Measurements from ENCODE around the gene SPRY2.
"Not testable (repeated sequence)": the region's sequence is repeated elsewhere in the genome, so short reads cannot be mapped to it uniquely, and the experiment has no call there.

SPRY2 gene, protein sequence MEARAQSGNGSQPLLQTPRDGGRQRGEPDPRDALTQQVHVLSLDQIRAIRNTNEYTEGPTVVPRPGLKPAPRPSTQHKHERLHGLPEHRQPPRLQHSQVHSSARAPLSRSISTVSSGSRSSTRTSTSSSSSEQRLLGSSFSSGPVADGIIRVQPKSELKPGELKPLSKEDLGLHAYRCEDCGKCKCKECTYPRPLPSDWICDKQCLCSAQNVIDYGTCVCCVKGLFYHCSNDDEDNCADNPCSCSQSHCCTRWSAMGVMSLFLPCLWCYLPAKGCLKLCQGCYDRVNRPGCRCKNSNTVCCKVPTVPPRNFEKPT

DNA sequence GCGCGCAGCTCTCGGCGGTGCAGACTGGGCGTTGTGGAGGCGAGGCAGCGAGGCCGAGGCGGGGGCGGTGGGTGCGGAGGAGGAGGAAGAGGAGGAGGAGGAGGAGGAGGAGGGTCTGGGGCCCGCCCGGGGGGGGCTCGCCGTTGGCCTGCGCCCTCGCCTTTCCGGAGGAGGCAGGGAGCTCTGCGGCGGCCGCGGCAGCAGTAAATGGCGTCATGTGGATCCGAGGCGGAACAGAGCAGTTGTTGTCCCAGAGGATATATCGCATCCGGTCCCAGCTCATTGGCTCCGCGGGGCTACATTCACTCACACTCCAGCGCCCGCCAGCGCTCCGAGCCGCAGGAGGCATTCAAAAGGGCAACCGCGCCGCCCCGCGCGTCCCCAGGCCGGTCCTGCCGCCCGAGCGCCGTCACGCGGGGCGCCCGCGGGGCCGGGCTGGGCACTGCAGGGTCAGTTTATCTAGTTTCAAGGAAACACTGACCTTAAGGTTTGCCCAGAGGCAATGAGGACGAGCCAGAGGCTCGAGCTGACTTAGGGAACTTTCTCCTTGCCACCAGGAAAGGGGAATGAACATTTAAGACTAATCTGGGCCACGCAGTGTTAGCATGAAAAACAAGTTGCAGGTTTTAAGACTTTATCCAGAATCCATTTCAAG, at the start of gene SPRY2:
Gene SPRY2, minus strand, starts transcription at position 26 of the 655 bp plus-strand sequence. CDS start 3,421 bp downstream, outside the sequence.
- no peak for DNase-seq (ENCODE audit: low read depth)

DNA sequence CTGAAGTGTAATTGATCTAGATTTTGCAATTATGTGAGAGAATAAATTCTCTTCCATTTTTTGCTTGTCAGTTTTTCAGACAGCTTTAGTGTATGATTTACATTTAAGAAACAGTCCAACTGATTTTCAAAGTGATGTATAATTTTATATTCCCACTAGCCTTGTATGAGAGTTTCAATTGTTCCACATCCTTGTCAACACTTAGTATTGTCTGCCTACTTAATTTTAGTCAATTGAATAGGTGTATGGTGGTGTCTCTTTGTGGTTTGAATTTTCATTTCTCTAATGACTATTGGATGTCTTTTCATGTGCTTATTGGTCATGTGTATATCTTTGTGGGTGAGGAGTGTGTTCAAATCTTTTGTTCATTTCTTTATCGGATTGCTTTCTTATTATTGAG, 49.4 kb upstream of the SPRY2 start:
- no peak for DNase-seq (ENCODE audit: low read depth)

DNA sequence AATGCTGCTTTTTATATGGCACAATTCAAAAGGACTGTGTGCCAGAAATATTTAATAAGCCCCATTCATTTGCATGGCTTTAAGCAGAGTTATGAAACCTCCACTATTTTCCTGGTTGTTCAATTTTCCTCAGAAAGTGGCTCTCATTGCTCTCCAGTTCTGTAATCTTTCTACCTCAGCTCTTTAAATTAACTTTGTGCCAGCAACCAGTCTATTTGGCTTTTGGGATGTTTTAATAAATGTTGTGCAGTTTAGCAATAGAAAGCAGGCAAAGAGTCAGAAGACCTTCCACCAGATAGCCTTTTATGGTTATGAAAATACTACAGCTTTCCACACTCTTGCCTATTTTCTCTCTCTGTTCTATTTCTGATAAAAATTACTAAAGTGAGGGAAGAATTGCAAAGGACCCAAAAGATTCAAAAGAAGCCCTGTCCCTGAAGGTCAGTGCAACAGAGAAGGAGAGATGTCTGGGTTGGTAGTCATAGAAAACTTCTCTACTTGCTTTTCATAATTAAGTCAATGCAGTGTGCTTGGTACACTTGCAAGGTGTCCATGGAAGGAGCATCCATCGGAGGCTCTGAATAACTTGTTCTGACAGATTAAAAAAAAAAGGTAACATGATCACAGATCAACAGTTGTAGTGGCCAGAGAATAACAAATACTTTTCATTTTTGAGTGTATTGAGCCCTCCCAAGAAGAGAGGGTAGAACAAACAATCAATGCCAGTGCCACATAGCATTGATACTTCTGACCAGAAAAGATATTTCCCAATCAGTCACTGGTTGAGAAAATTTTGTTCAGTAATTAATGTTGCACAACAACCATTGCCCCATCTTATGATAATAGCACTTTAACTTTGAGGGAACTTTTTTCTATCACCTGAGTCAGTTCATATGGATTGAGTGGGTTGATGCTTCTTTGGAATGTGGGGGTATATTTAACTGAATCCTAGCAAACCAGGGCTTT, 48.4 kb upstream of the SPRY2 start:
- DNase-seq (ENCODE audit: low read depth) = no peak

DNA sequence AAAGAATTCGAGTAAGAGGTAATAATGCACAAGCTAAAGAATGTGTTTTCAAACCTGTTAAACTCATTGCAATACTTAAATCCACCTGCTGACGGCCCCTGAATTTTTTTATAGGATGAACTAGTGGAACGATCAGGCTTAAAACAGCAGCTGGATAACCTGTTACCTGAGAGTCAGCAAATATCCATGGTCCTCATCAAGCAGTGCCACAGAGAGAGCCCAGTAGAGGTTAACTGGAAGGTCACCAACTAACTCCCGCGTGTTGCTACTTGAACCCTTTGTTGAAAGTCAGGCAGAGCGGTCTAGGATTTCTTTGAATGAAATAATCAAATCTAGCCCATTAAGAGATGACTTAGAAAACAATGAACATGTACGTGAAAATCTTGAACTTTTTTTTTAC, 47.6 kb upstream of the SPRY2 start:
- no peak for DNase-seq (ENCODE audit: low read depth)

DNA sequence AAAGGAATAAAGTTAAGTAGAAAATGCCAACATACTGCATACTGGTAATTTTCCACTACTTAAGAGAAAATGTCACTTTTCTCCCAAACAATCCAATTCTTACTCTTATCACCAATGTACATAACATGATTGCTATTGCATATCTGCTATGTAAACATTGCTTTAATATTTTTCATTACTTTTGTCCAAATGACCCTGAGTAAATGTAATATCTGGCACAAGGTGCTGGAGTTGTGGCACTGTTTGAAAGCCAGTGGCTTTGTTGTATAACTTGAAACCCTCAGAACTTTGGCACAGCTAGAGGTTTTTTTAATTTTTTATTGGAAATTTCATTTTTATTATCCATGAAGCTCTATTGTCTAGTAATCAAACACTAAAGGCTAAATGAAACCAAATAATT, 45.7 kb upstream of the SPRY2 start:
- DNase-seq (ENCODE audit: low read depth) = no peak

DNA sequence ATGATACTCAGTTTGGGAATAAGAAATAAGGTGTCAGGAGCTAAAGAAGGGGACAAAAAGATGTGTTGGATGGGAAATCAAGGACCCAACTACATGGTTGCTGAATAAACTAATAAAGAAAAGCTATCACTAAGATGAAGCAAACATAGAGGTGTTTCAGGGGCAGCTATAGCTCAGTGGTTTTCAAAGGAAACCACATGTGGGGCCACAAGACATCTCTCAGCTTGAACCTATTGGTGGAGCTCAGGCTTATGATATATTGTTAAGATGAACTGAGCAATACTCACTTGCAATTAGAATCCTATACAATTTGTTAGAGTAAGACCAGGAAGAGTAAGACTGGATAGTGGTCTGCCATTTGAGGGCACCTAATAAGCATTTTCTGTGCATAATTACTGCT, 45.1 kb upstream of the SPRY2 start:
- DNase-seq (ENCODE audit: low read depth) = no peak

DNA sequence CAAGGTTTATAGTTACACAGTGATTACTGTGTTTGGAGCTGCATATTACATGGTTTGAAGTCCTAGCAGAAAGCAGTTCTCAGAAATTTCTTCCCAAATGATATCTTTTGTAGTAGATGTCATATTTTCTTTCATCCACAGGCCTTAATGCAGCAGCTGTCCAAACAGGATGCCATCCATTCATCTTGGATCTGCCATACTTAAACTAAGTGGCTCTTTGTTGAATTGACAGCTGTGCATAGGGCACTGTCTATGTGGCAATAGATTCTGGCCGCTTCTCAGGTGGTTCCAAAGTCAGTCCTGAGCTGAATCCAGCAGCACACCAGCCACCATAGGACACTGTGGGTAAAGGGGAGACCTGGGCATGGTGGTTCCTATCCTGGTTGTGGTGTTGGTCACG, 41.6 kb upstream of the SPRY2 start:
- DNase-seq (ENCODE audit: low read depth) = no peak

DNA sequence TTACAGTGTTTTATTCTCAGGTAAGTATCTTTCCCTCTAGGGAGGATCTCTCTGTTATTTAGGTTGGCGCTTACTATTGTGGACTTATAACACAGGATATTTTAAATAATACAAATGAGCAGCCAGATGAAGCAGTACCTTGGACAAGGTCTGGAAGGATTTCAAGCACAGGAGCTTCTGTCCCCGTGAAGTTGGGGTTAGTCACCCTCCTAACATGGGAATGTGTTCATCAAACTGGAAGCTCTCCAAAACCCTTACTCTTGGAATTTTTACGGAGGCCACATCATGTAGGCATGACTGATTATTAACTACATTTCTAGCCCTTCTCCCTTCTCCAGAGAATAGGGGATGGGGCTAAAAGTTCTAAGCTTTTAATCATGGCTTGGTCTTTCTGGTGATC, 38.3 kb upstream of the SPRY2 start:
- DNase-seq (ENCODE audit: low read depth) = no peak

DNA sequence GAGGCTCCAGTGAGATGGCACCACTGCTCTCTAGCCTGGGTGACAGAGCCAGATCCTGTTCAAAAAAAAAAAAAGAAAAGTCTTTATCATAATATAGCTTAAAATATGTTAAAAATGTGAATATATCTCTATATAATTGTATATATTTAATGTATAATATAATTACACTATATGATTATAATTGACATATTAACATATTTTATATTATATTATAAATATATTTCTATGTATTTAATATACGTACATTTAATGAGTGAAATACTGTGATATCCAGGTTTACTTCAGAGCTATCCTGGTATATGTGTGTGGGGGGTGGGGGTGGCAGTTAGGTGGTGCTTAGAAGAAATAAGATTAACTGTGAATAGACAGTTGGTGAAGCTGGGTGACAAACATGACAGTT, 35.6 kb upstream of the SPRY2 start:
- DNase-seq (ENCODE audit: low read depth) = no peak

DNA sequence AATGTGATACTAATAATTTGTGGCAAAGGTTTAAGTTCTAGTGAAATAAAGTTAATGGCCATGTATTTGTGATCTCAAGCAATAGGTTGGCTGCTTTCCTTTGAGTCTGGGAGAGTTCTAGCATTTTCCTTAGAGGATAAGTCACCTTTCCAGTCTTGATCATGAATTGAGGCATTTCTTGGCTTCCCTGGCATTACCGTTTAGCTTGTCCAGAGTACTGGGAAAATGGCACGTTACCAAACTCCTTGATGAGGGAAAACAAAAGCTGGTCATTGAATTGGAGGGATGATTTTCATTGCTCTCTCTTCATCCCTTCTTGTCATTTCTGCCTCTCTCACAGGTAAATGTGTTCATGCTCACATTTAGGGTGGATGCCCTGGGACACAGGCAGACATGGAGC, 34.0 kb upstream of the SPRY2 start:
- DNase-seq (ENCODE audit: low read depth) = no peak

DNA sequence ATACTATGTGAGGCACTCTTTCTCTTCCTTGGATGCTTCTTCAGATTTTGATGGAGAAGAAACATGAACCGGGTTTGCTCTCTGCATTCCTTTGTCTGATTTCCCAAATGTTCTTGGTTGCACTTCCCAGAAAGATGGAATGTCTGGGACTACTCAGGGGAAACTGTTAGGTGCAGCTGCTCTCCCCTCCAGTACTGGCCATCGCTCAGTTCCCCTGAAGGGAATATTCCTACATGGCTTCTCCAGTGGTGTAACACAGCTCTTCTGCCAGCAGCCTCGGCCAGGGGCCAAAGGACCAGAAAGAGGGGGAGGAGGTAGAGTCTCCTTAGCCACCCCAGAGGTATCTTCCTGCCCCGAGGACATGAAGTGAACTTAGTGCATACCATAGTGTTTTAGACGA, 33.5 kb upstream of the SPRY2 start:
- no peak for DNase-seq (ENCODE audit: low read depth)

DNA sequence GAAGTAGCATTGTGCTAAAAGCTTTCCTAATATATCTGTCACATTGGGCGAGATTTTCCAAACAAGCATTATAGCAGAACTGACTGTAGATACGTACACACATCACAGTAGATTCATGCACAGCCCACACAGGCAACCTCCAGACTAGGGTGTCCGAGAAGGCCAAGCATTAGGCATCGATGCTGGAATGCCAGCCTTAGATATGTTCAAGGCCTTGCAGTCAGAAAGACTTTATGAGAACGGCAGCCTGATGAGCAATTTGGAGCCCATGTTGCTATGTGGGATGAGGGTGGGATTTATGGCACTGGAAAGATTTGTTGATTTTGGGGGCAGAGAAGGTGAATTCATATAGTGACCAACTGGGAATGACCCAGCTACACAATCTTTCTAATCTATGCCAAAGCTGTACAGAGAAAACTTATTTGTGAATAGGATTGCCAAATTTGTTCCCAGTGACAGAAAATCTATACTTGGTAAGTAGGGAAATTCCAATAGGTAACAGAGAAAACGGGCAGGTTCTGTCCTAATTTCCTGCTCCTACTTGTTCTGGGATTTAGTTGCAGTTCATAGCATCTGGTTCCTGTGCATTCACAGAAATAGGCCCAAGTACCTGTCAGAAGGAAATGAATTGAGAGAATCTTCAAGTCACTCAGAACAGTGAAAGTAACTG, 31.0 kb upstream of the SPRY2 start:
- no peak for DNase-seq (ENCODE audit: low read depth)

DNA sequence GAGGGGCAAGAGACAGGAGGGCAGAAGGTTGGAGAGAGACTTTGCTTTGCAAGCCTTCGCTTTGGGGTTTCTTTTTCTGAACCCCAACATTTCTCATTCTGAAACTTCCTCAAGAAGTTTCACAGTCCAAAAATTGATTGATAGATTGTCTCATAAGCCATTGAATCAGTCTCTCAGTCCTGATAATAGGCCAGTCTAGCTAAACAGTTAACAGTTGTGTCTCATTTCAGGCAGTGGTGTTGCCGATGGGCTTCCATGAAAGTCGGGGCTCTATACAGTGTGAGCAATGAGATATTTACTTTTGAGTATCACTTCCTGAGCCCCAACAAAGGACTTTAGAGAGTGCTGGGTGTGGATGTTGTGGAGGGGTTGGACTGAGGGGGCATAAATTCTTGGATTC, 26.5 kb upstream of the SPRY2 start:
- DNase-seq (ENCODE audit: low read depth) = no peak

DNA sequence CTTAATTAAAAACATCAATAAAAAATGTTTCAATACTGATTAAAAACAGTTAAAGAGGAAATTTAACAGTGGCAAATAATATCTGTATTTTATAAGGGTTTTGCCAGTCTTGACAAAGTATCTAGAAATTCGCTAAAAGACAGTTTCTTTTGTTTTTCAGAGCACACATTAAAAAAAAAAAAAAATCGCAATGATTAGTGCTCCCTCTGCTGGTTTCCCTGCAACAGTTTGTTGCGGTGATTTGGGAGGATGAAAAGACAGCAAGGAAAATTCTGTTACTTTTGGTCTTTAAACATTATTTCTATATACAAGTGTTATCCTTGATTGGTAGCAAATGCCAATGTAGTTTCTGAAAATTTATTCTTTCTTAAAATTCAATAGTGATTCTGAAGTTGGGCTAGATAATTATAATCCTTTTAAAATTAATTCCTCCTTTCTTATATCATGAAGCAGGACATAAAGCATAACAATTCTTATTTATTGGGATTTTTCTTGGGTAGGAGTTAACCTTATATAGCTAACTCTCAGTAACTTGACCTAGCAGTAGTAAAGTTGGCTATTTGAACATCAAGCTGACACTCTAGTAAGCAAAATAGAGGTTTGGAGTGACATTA, 23.1 kb upstream of the SPRY2 start:
- DNase-seq (ENCODE audit: low read depth) = no peak

DNA sequence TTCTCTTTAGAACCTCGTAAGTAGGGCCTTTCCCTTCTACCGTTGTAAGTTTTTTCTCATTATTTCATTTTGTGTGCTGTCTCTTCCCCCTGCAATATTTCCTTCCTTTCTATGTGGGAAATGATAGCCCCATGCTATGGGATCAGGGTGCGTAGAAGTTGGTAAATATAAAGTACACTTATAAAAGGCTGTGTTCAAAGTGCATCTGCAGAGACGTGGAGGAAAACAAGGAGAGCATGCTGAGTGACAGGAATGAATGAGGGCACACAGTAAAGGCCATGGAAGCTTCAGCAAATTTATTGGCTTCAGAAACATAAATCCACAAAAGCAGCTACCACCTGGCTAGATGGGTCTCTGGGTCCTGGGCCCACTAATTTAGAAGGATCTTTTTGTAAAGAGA, 21.6 kb upstream of the SPRY2 start:
- DNase-seq (ENCODE audit: low read depth) = no peak

DNA sequence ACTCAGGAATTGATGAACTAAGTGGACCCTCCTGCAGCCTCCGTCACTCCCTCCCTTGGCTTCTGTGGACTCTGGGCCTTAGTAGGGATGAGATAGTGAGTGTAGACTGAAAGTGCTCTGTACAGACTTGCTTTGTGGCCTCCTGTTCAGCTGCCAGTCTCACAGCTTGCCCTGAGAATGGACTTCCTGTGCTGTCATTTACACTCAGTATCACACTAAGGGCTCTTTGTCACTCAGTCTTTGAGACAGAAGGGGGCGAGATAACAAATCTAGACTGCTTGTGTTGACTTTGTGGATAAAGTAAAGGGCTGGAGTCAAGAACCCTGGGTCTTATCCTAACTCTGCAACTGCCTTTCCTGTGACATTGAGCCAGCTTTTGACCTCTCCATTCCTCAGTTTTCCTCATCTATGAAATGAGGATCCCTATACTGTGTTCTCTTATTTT, 21.0 kb upstream of the SPRY2 start:
- no peak for DNase-seq (ENCODE audit: low read depth)

DNA sequence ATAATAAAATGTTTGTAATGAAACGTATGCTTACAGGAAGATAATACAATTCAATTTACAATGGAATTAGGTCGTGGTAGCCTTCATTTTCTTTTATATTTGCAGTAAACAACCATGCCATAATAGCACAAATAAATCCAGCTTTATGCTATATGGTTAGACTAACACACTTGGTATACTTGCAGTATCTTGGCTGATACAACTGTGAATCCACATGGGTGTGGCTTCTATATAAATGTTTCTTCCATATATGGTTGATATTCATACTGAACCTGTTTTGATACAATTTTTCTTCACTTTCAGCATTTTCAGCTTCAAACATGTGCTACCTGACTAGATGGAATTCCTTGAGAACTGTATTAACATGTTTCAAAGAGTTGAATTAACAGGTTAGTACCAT, 20.4 kb upstream of the SPRY2 start:
- no peak for DNase-seq (ENCODE audit: low read depth)

DNA sequence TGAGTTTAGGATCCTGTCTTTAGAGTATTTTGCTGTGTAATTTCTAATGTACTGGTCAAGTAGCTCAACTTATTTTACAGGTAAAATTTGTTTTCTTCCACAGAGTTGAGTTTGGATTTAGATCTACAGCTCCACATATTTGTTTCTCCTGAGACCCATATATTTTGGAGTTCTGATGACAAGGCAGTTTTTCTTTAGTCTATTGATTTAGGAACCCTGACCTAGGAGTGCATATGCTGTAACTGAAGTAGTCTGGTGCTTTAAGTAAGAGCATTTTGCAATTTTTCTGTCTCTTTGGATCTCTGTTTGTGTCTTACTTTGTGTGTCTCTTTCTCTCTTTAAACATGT, 19.5 kb upstream of the SPRY2 start:
- DNase-seq (ENCODE audit: low read depth) = no peak

DNA sequence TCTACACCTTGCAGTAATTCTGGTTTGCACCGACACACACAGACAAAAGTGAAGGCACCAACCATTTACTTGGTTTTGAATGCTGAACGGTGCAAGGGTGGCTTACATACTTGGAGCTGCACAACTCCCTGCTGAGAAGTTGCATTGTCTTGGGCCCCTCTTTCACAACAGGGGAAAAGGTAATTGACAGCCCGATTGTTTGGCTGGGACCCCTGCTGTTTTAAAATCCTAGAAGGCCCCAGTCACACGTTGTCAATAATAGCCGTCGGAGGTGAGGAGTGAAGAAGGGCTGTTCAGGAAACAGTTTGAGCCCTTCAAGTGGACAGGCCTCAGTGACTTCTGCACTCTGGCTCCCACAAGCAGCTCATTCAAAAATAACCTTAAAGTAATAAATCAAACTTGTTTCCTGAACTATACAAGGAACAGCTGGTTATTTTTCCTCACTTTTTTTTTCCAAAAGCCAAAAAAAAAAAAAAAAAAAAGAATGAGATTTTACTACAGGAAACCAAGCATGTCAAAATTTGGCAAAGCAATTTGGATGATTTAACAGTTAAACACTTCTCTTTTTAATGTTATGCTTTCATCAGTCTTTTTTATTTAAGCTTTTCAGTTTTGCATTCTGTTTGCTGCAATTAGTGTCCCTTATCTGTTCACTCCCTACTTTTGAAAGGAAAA, 19.0 kb upstream of the SPRY2 start:
- DNase-seq (ENCODE audit: low read depth) = no peak

DNA sequence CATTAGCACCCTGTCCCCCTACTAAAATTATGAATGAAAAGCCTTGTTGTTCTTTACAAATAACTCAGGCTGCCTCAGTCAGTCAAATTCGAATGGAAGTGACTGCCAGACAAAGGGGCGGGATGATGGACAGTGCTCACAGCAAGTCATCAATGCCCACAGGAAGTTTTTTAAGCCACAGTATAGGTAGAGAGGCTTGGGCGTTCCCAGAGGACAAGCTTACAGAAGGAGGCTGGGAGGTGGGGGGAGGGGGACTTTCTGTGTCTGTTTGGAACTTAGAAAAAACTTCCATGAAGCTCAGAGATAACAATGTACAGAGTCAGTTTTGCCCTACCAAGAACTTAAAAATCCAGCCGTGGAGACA, 18.5 kb upstream of the SPRY2 start:
- DNase-seq (ENCODE audit: low read depth) = no peak

DNA sequence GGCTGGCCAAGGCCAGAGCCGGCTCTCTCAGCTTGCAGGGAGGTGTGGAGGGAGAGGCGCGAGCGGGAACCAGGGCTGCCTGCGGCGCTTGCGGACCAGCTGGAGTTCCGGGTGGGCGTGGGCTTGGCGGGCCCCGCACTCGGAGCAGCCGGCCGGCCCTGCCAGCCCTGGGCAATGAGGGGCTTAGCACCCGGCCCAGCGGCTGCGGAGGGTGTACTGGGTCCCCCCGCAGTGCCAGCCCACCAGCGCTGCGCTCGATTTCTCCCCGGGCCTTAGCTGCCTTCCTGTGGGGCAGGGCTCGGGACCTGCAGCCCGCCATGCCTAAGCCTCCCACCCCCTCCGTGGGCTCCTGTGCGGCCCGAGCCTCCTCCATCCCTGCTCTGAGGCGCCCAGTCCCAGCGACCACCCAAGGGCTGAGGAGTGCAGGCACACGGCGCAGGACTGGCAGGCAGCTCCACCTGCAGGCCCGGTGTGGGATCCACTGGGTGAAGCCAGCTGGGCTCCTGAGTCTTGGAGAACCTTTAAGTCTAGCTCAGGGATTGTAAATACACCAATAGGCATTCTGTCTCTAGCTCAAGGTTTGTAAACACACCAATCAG, 14.7 kb upstream of the SPRY2 start:
- not testable (repeated sequence) for DNase-seq (ENCODE audit: low read depth)

Measured in T-helper 22 cell (primary cell).